Prostate gland (tissue), 2 donors: ENCODE results near the gene KDSR.

Source experiments
- CTCF ChIP-seq, 4 experiments: fragments of 200-600 bp in 2 of 4; fragments of 450-650 bp in 2 of 4; sonication (generic) in 2 of 4; IDR thresholded peaks; 1 replicate in 3 of 4; 2 replicates in 1 of 4; pipeline ENCODE4 v1.5.1; 2016 to 2019; ENCODE audit warnings: antibody characterized with exemption in 4 of 4, mild to moderate bottlenecking in 2 of 4, moderate library complexity in 2 of 4
- POLR2AphosphoS5 ChIP-seq: sonication (generic); formaldehyde crosslinking; IDR thresholded peaks from one replicate; pipeline ENCODE4 v1.6.1; 2017; ENCODE audit warnings: antibody characterized with exemption

GRCh38 chr18:63322206-63322605, 44.8 kb downstream of the KDSR start:
- TF ChIP-seq CTCF (IDR thresholded peaks at IDR 0.05) (no peak), POLR2AphosphoS5 (no peak)
